ENCODE data around the gene ALS2CL. TPM values are rescaled to one million over a fixed set of nuclear protein-coding genes. Genes with fewer than 3 reads are reported as not detected.

Gene ALS2CL
- total RNA-seq, 1 donor from 2014 or later: 0.51 TPM

GRCh38 chr3:46655271-46655670 lies 38.2 kb downstream of the ALS2CL start:
- Mint-ChIP-seq H3K27me3 (ENCODE audit: unreplicated experiment) (no peaks in the 10 kb centered on the region), H3K4me3 (ENCODE audit: unreplicated experiment) (no peak overlapping the region), H3K4me1 (ENCODE audit: low read depth, unreplicated experiment) (peaks cover 5% of the 10 kb centered on the region), H3K9me3 (ENCODE audit: unreplicated experiment) (peaks cover 8% of the 10 kb centered on the region), H3K27ac (ENCODE audit: unreplicated experiment) (no peak overlapping the region), H3K36me3 (ENCODE audit: unreplicated experiment) (peaks cover 8% of the 10 kb centered on the region)
- DNase-seq: no peak
- no peak for TF ChIP-seq CTCF (IDR thresholded peaks at IDR 0.05; ENCODE audit: partially characterized antibody, unreplicated experiment)

- TF ChIP-seq CTCF (IDR thresholded peaks at IDR 0.05; ENCODE audit: partially characterized antibody, unreplicated experiment): no peak
- no peak overlapping the region for H3K4me3 Mint-ChIP-seq (ENCODE audit: unreplicated experiment)
- H3K27me3 Mint-ChIP-seq (ENCODE audit: unreplicated experiment): no peaks in the 10 kb centered on the region
- H3K9me3 Mint-ChIP-seq (ENCODE audit: unreplicated experiment): peaks cover 8% of the 10 kb centered on the region
- no peak for DNase-seq
- no peak overlapping the region for H3K27ac Mint-ChIP-seq (ENCODE audit: unreplicated experiment)
- H3K4me1 Mint-ChIP-seq (ENCODE audit: low read depth, unreplicated experiment): no peaks in the 10 kb centered on the region
- H3K36me3 Mint-ChIP-seq (ENCODE audit: unreplicated experiment): peaks cover 8% of the 10 kb centered on the region
Observed at GRCh38 chr3:46651084-46651483, 42.4 kb downstream of the ALS2CL start.

- Mint-ChIP-seq H3K9me3 (ENCODE audit: unreplicated experiment) (peaks cover 8% of the 10 kb centered on the region), H3K4me3 (ENCODE audit: unreplicated experiment) (no peak overlapping the region), H3K27me3 (ENCODE audit: unreplicated experiment) (no peaks in the 10 kb centered on the region), H3K27ac (ENCODE audit: unreplicated experiment) (no peak overlapping the region), H3K36me3 (ENCODE audit: unreplicated experiment) (peaks cover 8% of the 10 kb centered on the region), H3K4me1 (ENCODE audit: low read depth, unreplicated experiment) (no peaks in the 10 kb centered on the region)
- no peak for DNase-seq
- no peak for TF ChIP-seq CTCF (IDR thresholded peaks at IDR 0.05; ENCODE audit: partially characterized antibody, unreplicated experiment)
Observed at GRCh38 chr3:46649436-46649835, 44.0 kb downstream of the ALS2CL start.

GRCh38 chr3:46648096-46648495 lies 45.4 kb downstream of the ALS2CL start:
- Mint-ChIP-seq H3K4me1 (ENCODE audit: low read depth, unreplicated experiment) (no peaks in the 10 kb centered on the region), H3K36me3 (ENCODE audit: unreplicated experiment) (peaks cover 8% of the 10 kb centered on the region), H3K27ac (ENCODE audit: unreplicated experiment) (no peak overlapping the region), H3K9me3 (ENCODE audit: unreplicated experiment) (peaks cover 8% of the 10 kb centered on the region), H3K27me3 (ENCODE audit: unreplicated experiment) (no peaks in the 10 kb centered on the region), H3K4me3 (ENCODE audit: unreplicated experiment) (no peak overlapping the region)
- TF ChIP-seq CTCF (IDR thresholded peaks at IDR 0.05; ENCODE audit: partially characterized antibody, unreplicated experiment): no peak
- DNase-seq: no peak

- H3K9me3 Mint-ChIP-seq (ENCODE audit: unreplicated experiment): peaks cover 3% of the 10 kb centered on the region
Observed at GRCh38 chr3:46646700-46647099, 46.8 kb downstream of the ALS2CL start.

More at GRCh38 chr3:46646700-46647099, 46.8 kb downstream of the ALS2CL start:
- Mint-ChIP-seq H3K27ac (ENCODE audit: unreplicated experiment) (no peak overlapping the region), H3K27me3 (ENCODE audit: unreplicated experiment) (no peaks in the 10 kb centered on the region), H3K4me1 (ENCODE audit: low read depth, unreplicated experiment) (no peaks in the 10 kb centered on the region), H3K4me3 (ENCODE audit: unreplicated experiment) (no peak overlapping the region), H3K36me3 (ENCODE audit: unreplicated experiment) (peaks cover 3% of the 10 kb centered on the region)
- TF ChIP-seq CTCF (IDR thresholded peaks at IDR 0.05; ENCODE audit: partially characterized antibody, unreplicated experiment): no peak
- DNase-seq: no peak

Measured in glutamatergic neuron (in vitro differentiated cells).